Adrenal gland (tissue), 5 donors: ENCODE measurements around the gene RBM15B.

Source experiments
- CTCF ChIP-seq, 6 experiments: fragments of 450-650 bp in 4 of 6; fragments of 200-600 bp in 2 of 6; sonication (generic) in 1 of 6; IDR thresholded peaks; 1 replicate in 5 of 6; 2 replicates in 1 of 6; pipeline versions ENCODE4 v1.5.1 to v1.8.0; 2016 to 2021; ENCODE audit warnings: antibody characterized with exemption in 6 of 6, mild to moderate bottlenecking in 2 of 6, moderate library complexity in 1 of 6
- POLR2A ChIP-seq, 2 donors: fragments of 450-650 bp; IDR thresholded peaks; one replicate each; pipeline ENCODE4 v1.6.1; 2017; ENCODE audit warnings: antibody characterized with exemption in 2 of 2, mild to moderate bottlenecking in 2 of 2, moderate library complexity in 1 of 2
- donor health status: DM: no; HTN: no; CAD: no.

GRCh38 chr3:51384726-51385473 lies 6.2 kb upstream of the RBM15B start, which contains the start of gene MANF:
- TF ChIP-seq CTCF (IDR thresholded peaks at IDR 0.05), result peak in 3 of 6 experiments; percentile 34 to 53 (median 47)
- TF ChIP-seq POLR2A (IDR thresholded peaks at IDR 0.05), result peak; percentile 87 to 95
